Mucosa of rectum (tissue), 2 donors: ENCODE data around the gene GPD1L.
A peak's percentile ranks its signal among the peaks of the same experiment; 100 is the strongest.

Source experiments
- H3K27ac ChIP-seq, 2 donors: one replicate each; pipeline ENCODE4 v1.7.0; 2013; ENCODE audit warnings: inconsistent platforms in 2 of 2, low read depth in 2 of 2, low read length in 2 of 2
- H3K27me3 ChIP-seq, 2 donors: one replicate each; pipeline ENCODE4 v1.7.0; 2013; ENCODE audit warnings: low read length in 2 of 2; ENCODE audit not compliant: control insufficient read depth in 2 of 2, insufficient read depth in 2 of 2
- H3K36me3 ChIP-seq, 2 donors: one replicate each; pipeline ENCODE4 v1.7.0; 2013; ENCODE audit warnings: low read length in 2 of 2; ENCODE audit not compliant: control insufficient read depth in 2 of 2, insufficient read depth in 2 of 2
- H3K4me1 ChIP-seq, 2 donors: one replicate each; pipeline ENCODE4 v1.7.0; 2013; ENCODE audit warnings: low read length in 2 of 2, mild to moderate bottlenecking in 1 of 2; ENCODE audit not compliant: control insufficient read depth in 2 of 2, insufficient read depth in 2 of 2
- H3K4me3 ChIP-seq, 2 donors: one replicate each; pipeline ENCODE4 v1.7.0; 2013; ENCODE audit warnings: low read length in 2 of 2
- H3K9ac ChIP-seq, 2 donors: one replicate each; pipeline ENCODE4 v1.7.0; 2013; ENCODE audit warnings: low read length in 2 of 2, low read depth in 1 of 2, mild to moderate bottlenecking in 1 of 2
- H3K9me3 ChIP-seq, 2 donors: one replicate each; pipeline ENCODE4 v1.7.0; 2013; ENCODE audit warnings: low read length in 2 of 2; ENCODE audit not compliant: control insufficient read depth in 2 of 2
- donor health status: healthy.
- donor health status: Normal muscosa, but diverticular disease.

The GPD1L gene

GRCh38 chr3:32082721-32083120, 23.7 kb upstream of the GPD1L start:
- Histone ChIP-seq H3K4me1 (peaks cover 0 to 10% of the 10 kb centered on the region in 2 donors), H3K9ac (no peak overlapping the region), H3K27me3 (no peaks in the 10 kb centered on the region), H3K36me3 (no peaks in the 10 kb centered on the region), H3K9me3 (peaks cover 0 to 2% of the 10 kb centered on the region in 2 donors), H3K4me3 (no peak overlapping the region), H3K27ac (peak overlapping the region; percentile 53 to 78)

DNA sequence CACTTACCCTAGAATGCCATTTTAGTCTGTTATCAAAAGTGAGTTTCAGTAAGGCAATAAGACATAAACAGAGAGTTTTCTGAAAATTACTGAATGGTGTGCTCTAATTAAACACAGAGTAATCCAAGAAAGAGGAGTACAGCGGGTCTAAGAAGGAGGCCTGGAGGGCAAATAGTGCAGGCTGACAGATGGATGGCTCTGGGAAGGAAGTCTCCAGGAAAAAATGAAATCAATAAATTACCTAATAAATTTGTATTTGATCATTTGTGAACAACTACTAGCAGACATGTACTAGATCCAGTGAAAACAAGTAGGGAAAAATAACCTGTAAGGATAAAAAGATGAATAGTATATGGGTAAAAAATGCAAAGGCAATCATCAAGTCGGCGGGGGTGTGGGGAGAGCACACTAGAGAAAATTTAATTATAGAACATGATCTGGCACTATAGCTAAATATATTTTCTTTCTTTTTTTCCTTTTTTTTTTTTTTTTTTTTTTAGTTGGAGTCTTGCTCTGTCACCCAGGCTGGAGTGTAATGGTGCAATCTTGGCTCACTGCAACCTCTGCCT, 22.6 kb upstream of the GPD1L start:
- peaks cover 0 to 7% of the 10 kb centered on the region in 2 donors for H3K4me1 ChIP-seq
- H3K9me3 ChIP-seq = peaks cover 0 to 2% of the 10 kb centered on the region in 2 donors
- no peaks in the 10 kb centered on the region for H3K27me3 ChIP-seq
- H3K4me3 ChIP-seq = no peak overlapping the region
- H3K36me3 ChIP-seq = no peaks in the 10 kb centered on the region
- H3K9ac ChIP-seq = no peak overlapping the region
- peak overlapping the region in 1 of 2 donors; percentile 78 for H3K27ac ChIP-seq

DNA sequence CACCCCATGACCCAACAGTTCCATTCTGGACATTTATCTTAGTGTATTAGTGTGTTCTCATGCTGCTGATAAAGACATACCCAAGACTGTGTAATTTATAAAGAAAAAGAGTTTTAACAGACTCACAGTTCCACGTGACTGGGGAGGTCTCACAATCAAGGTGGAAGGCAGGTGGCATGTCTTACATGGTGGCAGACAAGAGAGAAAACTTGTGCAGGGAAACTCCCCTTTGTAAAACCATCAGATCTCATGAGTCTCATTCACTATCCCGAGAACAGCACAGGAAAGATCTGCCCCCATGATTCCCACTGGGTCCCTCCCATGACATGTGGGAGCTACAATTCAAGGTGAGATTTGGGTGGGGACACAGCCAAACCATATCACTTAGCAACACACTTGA, 21.6 kb upstream of the GPD1L start:
- Histone ChIP-seq H3K9me3 (peaks cover 0 to 2% of the 10 kb centered on the region in 2 donors), H3K4me1 (peaks cover 0 to 7% of the 10 kb centered on the region in 2 donors), H3K9ac (no peak overlapping the region), H3K36me3 (no peaks in the 10 kb centered on the region), H3K27ac (no peak overlapping the region), H3K4me3 (no peak overlapping the region), H3K27me3 (no peaks in the 10 kb centered on the region)

GRCh38 chr3:32086464-32086863, 20.0 kb upstream of the GPD1L start:
- Histone ChIP-seq H3K4me1 (peaks cover 0 to 7% of the 10 kb centered on the region in 2 donors), H3K9me3 (peaks cover 0 to 2% of the 10 kb centered on the region in 2 donors)

GRCh38 chr3:32089476-32089875, 16.9 kb upstream of the GPD1L start:
- H3K9me3 ChIP-seq = peaks cover 0 to 2% of the 10 kb centered on the region in 2 donors
- H3K36me3 ChIP-seq = no peaks in the 10 kb centered on the region
- no peak overlapping the region for H3K9ac ChIP-seq
- H3K4me3 ChIP-seq = no peak overlapping the region
- no peak overlapping the region for H3K27ac ChIP-seq
- H3K4me1 ChIP-seq = no peaks in the 10 kb centered on the region
- H3K27me3 ChIP-seq = no peaks in the 10 kb centered on the region

More at GRCh38 chr3:32086464-32086863, 20.0 kb upstream of the GPD1L start:
- no peak overlapping the region for H3K27ac ChIP-seq
- no peaks in the 10 kb centered on the region for H3K36me3 ChIP-seq
- no peak overlapping the region for H3K4me3 ChIP-seq
- no peaks in the 10 kb centered on the region for H3K27me3 ChIP-seq
- H3K9ac ChIP-seq = no peak overlapping the region

GRCh38 chr3:32093204-32093603, 13.2 kb upstream of the GPD1L start:
- Histone ChIP-seq H3K4me1 (no peaks in the 10 kb centered on the region), H3K9ac (no peak overlapping the region), H3K4me3 (no peak overlapping the region), H3K9me3 (no peaks in the 10 kb centered on the region), H3K27ac (no peak overlapping the region), H3K27me3 (no peaks in the 10 kb centered on the region), H3K36me3 (no peaks in the 10 kb centered on the region)

- Histone ChIP-seq H3K4me3 (no peak overlapping the region), H3K9me3 (no peaks in the 10 kb centered on the region), H3K36me3 (no peaks in the 10 kb centered on the region), H3K27me3 (peaks cover 0 to 3% of the 10 kb centered on the region in 2 donors), H3K27ac (no peak overlapping the region), H3K4me1 (no peaks in the 10 kb centered on the region), H3K9ac (no peak overlapping the region)
Measured at GRCh38 chr3:32095431-32095830, 11.0 kb upstream of the GPD1L start.

GRCh38 chr3:32097768-32098167, 8.7 kb upstream of the GPD1L start:
- no peak overlapping the region for H3K4me3 ChIP-seq
- H3K9me3 ChIP-seq = peaks cover 2 to 8% of the 10 kb centered on the region in 2 donors
- no peak overlapping the region for H3K9ac ChIP-seq
- peaks cover 0 to 3% of the 10 kb centered on the region in 2 donors for H3K27me3 ChIP-seq
- H3K36me3 ChIP-seq = no peaks in the 10 kb centered on the region
- no peaks in the 10 kb centered on the region for H3K4me1 ChIP-seq
- H3K27ac ChIP-seq = no peak overlapping the region

DNA sequence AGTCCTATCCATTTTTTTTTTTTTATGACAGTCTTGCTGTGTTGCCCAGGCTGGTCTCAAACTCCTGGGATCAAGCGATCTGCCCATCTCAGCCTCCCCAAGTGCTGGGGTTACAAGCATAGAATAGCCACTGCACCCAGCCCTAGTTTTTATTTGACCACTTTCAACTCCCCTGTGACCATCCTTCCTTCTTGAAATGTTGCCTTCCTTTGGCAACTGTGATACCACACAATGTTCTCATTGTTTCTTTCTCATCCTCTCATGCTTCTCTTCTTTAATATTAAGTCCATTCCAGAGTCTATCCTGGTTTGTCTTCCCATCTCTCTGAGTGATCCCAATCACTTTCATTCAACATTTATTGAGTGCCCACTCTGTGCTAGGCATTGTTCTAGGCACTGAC, 7.9 kb upstream of the GPD1L start:
- peaks cover 0 to 3% of the 10 kb centered on the region in 2 donors for H3K27me3 ChIP-seq
- no peak overlapping the region for H3K27ac ChIP-seq
- no peaks in the 10 kb centered on the region for H3K4me1 ChIP-seq

GRCh38 chr3:32100465-32100864, 6.0 kb upstream of the GPD1L start:
- Histone ChIP-seq H3K9me3 (peaks cover 2 to 8% of the 10 kb centered on the region in 2 donors), H3K27me3 (peaks cover 0 to 3% of the 10 kb centered on the region in 2 donors), H3K27ac (no peak overlapping the region), H3K36me3 (no peaks in the 10 kb centered on the region), H3K9ac (no peak overlapping the region), H3K4me3 (no peak overlapping the region), H3K4me1 (no peaks in the 10 kb centered on the region)

More for the DNA sequence above, 7.9 kb upstream of the GPD1L start:
- H3K9ac ChIP-seq = no peak overlapping the region
- no peaks in the 10 kb centered on the region for H3K36me3 ChIP-seq
- H3K4me3 ChIP-seq = no peak overlapping the region
- H3K9me3 ChIP-seq = peaks cover 2 to 8% of the 10 kb centered on the region in 2 donors
